WI38 (cell line): ENCODE measurements around the gene SIL1.

Experiments used
- H3K4me3 ChIP-seq: 2 replicates; pipeline ENCODE4 v1.5.1; 2011; ENCODE audit warnings: low read depth, mild to moderate bottlenecking, control low read depth, low read length
- TF ChIP-seq, protein P1 (sequence below): IDR thresholded peaks from 2 replicates; pipeline ENCODE4 v1.5.1; 2012; ENCODE audit warnings: low read depth, mild to moderate bottlenecking, control low read depth, low read length

SIL1 gene

DNA sequence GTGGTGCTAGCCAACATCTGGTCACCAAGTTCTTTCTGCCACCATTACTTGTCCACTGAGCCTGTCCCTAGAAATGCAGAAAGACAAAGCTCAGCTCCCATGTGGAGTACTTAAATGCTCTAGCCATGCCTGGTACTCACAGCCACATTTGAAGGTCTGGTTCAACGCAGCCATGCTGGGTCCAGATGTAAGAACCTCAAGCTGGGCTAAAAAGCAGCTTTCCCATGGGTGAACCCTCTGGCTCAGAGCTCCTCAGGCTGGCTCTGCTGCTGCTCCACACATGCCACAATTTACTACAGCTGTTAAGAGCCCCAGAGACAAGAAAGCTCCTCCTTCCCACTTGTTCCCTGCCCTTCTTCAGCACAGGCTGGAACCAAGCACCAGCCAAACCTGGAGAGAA, 225.9 kb downstream of the SIL1 start:
- H3K4me3 ChIP-seq = no peak overlapping the region
- TF ChIP-seq, protein P1, sequence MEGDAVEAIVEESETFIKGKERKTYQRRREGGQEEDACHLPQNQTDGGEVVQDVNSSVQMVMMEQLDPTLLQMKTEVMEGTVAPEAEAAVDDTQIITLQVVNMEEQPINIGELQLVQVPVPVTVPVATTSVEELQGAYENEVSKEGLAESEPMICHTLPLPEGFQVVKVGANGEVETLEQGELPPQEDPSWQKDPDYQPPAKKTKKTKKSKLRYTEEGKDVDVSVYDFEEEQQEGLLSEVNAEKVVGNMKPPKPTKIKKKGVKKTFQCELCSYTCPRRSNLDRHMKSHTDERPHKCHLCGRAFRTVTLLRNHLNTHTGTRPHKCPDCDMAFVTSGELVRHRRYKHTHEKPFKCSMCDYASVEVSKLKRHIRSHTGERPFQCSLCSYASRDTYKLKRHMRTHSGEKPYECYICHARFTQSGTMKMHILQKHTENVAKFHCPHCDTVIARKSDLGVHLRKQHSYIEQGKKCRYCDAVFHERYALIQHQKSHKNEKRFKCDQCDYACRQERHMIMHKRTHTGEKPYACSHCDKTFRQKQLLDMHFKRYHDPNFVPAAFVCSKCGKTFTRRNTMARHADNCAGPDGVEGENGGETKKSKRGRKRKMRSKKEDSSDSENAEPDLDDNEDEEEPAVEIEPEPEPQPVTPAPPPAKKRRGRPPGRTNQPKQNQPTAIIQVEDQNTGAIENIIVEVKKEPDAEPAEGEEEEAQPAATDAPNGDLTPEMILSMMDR = no peak

DNA sequence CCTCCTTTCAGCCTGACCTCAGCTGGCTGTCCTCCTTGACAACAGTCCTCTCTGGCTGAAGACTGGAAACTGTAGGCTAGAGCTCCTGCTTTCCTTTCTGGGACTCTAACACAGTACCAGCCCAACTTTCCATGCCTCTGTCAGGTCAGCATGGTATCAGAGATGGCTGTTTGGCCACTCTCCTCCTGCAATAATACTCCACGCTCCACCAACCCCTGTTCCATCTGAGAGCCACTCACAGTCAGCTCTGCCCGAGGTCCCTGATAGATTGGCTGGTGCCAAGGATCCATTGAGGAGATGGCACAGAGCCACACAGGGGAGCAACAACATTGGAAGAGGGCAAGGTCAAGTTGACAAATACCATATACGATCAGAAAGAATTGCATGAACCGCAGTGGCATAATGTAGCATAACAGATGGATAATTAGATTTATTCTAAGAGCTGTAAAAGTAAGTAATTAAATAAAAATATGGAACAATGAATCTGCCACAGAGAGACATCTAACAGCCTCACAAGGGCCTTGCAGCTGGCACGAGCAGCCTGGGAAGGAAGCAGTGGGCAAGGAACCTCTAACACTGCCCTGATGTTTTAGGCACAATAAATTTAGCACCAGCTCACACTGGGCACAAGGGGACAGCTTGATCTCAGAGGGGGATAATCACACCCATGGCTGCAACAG, 228.7 kb downstream of the SIL1 start:
- no peak overlapping the region for H3K4me3 ChIP-seq
- TF ChIP-seq, protein P1 = no peak

DNA sequence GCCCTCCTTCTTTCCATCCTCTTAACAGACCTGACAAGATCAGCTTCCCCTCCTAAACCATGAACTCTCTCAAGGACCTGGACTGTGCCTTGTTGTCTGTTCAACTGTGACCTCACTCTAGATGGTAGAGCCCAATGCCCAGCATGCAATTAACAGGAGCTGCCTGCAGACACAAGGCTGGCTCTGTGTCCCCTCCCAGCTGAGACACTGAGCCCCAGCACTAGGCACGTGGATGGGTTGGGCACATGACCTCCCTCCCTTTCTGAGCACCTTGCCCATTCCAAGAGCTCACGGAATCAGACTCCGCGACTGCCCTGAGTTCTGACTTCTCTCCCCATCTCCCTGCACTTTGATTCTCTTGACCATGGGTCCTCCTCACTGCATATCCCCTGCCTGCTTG, 229.6 kb downstream of the SIL1 start:
- TF ChIP-seq, protein P1 = no peak
- no peak overlapping the region for H3K4me3 ChIP-seq

DNA sequence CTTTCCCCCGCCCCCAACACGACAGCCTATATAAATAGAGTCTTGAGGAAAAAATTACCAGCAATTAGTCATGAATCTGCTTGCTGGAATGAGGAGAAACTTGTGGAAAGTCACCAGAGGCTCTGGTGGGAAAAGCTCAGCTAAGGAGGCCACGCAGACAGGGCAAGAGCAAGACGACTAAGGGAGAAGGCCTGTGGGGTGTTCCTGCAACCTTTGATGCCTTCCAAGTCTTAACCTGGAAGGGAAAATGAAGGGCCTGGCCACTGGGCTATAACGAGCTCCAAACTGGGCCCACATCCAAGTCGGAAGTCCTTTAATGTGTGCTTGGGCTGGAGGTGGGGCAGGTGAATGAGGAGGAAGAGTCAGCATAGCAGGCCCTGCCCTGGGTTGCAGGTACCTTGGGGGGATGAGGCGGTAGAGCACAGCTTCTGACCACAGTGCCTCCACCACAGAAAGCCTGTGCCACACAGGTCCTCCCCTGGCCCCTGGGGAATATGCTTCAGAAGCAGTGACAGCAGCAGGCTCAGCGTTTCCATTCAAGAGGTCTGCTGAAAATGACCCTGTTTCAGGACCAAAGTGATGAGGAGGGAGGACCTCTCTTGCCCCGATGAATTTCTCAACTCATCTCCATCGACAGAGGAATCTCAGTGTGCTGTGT, 230.2 kb downstream of the SIL1 start:
- no peak overlapping the region for H3K4me3 ChIP-seq
- TF ChIP-seq, protein P1 = no peak

DNA sequence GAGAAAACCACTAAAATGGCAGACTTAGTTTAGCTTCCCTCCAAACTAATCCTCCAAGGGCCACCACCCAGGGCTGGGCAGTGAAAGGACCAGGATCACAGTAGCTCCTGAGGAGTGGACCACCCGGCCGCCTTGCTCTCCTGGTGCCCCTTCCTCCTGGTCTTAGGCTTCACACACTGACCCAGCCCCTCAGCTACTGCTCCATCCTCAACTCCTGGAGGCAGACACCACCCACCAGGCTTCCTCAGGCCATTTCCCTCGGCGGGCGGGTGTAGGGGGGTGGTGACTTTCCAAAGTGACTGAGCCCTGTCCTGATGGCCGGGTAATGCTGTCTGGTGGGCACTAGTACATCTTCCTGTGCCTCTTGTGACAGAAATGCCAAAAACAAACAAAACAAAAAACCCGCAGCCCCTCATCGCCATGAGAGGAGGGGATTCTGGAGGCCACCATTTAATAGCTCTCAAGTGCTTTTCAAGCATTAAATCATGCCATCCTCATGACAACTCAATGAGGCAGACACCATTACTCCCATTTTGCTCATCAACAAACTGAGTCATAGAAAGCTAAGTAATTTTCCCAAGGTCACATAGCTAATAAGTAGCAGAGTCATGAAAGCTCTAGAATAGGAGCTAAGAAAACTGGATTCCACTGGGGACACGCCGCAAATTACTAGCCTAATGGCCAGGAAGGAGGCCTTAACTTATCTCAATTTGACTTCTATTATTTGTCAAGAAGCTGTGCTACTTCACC, 231.8 kb downstream of the SIL1 start:
- H3K4me3 ChIP-seq = no peak overlapping the region
- TF ChIP-seq, protein P1 = no peak

DNA sequence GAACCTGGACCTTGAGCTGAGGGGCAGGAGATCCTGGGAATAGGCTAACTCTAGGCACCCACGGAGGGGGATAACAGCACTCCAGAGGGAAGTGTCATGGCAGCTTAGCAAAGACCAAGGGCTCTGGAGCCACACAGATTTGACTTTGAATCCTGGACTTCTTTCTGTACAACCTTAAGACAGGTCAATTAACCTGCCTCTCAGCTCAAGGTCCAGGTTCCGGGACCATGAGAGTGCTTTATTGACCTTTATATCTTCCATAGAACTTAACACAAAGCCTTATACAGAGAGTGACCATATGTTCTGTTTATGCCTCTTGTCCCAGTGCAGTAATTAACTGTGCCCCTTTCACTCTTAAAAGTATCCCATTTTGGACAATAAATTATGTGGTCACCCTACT, 232.5 kb downstream of the SIL1 start:
- TF ChIP-seq, protein P1 = no peak
- no peak overlapping the region for H3K4me3 ChIP-seq
